GM19238 (cell line): ENCODE data around the gene TNFAIP1.

ENCODE experiments used
- DNase-seq: peaks from one replicate; pipeline ENCODE4 v3.0.0; 2011; ENCODE audit warnings: low spot score; ENCODE audit not compliant: insufficient read length

Gene TNFAIP1

GRCh38 chr17:28370744-28371103 lies 35.2 kb downstream of the TNFAIP1 start:
- DNase-seq = no peak

- peak; percentile 92 for DNase-seq
Measured at GRCh38 chr17:28371245-28372202, 36.0 kb downstream of the TNFAIP1 start, which contains the start of gene SARM1. Gene SARM1, plus strand, starts transcription at chr17:28371694. Its CDS starts 339 bp downstream, at chr17:28372033.

GRCh38 chr17:28372203-28372944 lies 36.8 kb downstream of the TNFAIP1 start:
- DNase-seq = peak; percentile 38

GRCh38 chr17:28372945-28373274 lies 37.3 kb downstream of the TNFAIP1 start:
- DNase-seq = no peak

- DNase-seq = no peak
Measured at GRCh38 chr17:28379814-28380801, 44.5 kb downstream of the TNFAIP1 start.

- no peak for DNase-seq
Measured at GRCh38 chr17:28381141-28381825, 45.7 kb downstream of the TNFAIP1 start.

GRCh38 chr17:28384281-28385036 lies 48.9 kb downstream of the TNFAIP1 start:
- peak; percentile 69 for DNase-seq

- DNase-seq = no peak
Measured at GRCh38 chr17:28385037-28385400, 49.5 kb downstream of the TNFAIP1 start.

GRCh38 chr17:28385406-28385805 lies 49.8 kb downstream of the TNFAIP1 start:
- DNase-seq = no peak

GRCh38 chr17:28386391-28386790 lies 50.8 kb downstream of the TNFAIP1 start:
- DNase-seq = no peak

- DNase-seq = no peak
Measured at GRCh38 chr17:28388106-28388505, 52.5 kb downstream of the TNFAIP1 start.

GRCh38 chr17:28390141-28390540 lies 54.6 kb downstream of the TNFAIP1 start:
- no peak for DNase-seq

- no peak for DNase-seq
Measured at GRCh38 chr17:28390563-28390962, 55.0 kb downstream of the TNFAIP1 start.

GRCh38 chr17:28390984-28391383 lies 55.4 kb downstream of the TNFAIP1 start:
- no peak for DNase-seq

- no peak for DNase-seq
Measured at GRCh38 chr17:28391401-28391800, 55.8 kb downstream of the TNFAIP1 start.

GRCh38 chr17:28392491-28392890 lies 56.9 kb downstream of the TNFAIP1 start:
- DNase-seq = no peak

- DNase-seq = no peak
Measured at GRCh38 chr17:28394337-28395116, 59.0 kb downstream of the TNFAIP1 start.

GRCh38 chr17:28395426-28395825 lies 59.9 kb downstream of the TNFAIP1 start:
- DNase-seq = no peak

GRCh38 chr17:28395968-28396367 lies 60.4 kb downstream of the TNFAIP1 start:
- DNase-seq = no peak
